Activated naive CD4-positive, alpha-beta T cell treated with anti-CD3 and anti-CD28 coated beads, Interleukin-2, amount 50 U/mL, for 24 hours (primary cell): ENCODE data around the gene NOXA1.

ENCODE experiments used
- H3K27ac Mint-ChIP-seq: one replicate; pipeline ENCODE4 v1.8.0; 2021; ENCODE audit warnings: mild to moderate bottlenecking, mixed read lengths
- H3K27me3 Mint-ChIP-seq: one replicate; pipeline ENCODE4 v1.8.0; 2021; ENCODE audit warnings: mixed read lengths
- H3K36me3 Mint-ChIP-seq: one replicate; pipeline ENCODE4 v1.8.0; 2021; ENCODE audit warnings: mixed read lengths
- H3K4me1 Mint-ChIP-seq: one replicate; pipeline ENCODE4 v1.8.0; 2021; ENCODE audit warnings: mixed read lengths
- H3K4me3 Mint-ChIP-seq: one replicate; pipeline ENCODE4 v1.8.0; 2021; ENCODE audit warnings: mild to moderate bottlenecking, mixed read lengths
- H3K9me3 Mint-ChIP-seq: one replicate; pipeline ENCODE4 v1.8.0; 2021; ENCODE audit warnings: mixed read lengths

The NOXA1 gene

GRCh38 chr9:137436761-137437600 is 13.8 kb downstream of the NOXA1 start:
- H3K4me1 Mint-ChIP-seq = peaks cover 3% of the 10 kb centered on the region
- H3K27ac Mint-ChIP-seq = no peak overlapping the region
- peaks cover 2% of the 10 kb centered on the region for H3K27me3 Mint-ChIP-seq
- H3K36me3 Mint-ChIP-seq = no peaks in the 10 kb centered on the region
- H3K9me3 Mint-ChIP-seq = no peaks in the 10 kb centered on the region
- H3K4me3 Mint-ChIP-seq = no peak overlapping the region

- H3K9me3 Mint-ChIP-seq = no peaks in the 10 kb centered on the region
- H3K4me3 Mint-ChIP-seq = no peak overlapping the region
- peaks cover 4% of the 10 kb centered on the region for H3K4me1 Mint-ChIP-seq
- H3K36me3 Mint-ChIP-seq = no peaks in the 10 kb centered on the region
- no peak overlapping the region for H3K27ac Mint-ChIP-seq
- H3K27me3 Mint-ChIP-seq = peaks cover 3% of the 10 kb centered on the region
These were observed 14.7 kb downstream of the NOXA1 start for GRCh38 chr9:137437691-137438590.

- no peak overlapping the region for H3K4me3 Mint-ChIP-seq
- H3K27ac Mint-ChIP-seq = no peak overlapping the region
- H3K27me3 Mint-ChIP-seq = peaks cover 6% of the 10 kb centered on the region
- no peaks in the 10 kb centered on the region for H3K36me3 Mint-ChIP-seq
- no peaks in the 10 kb centered on the region for H3K9me3 Mint-ChIP-seq
- H3K4me1 Mint-ChIP-seq = peaks cover 4% of the 10 kb centered on the region
These were observed 15.5 kb downstream of the NOXA1 start for GRCh38 chr9:137438591-137439157.

GRCh38 chr9:137439158-137439714 is 16.0 kb downstream of the NOXA1 start:
- H3K36me3 Mint-ChIP-seq = no peaks in the 10 kb centered on the region
- no peak overlapping the region for H3K4me3 Mint-ChIP-seq
- peaks cover 6% of the 10 kb centered on the region for H3K27me3 Mint-ChIP-seq
- H3K27ac Mint-ChIP-seq = no peak overlapping the region
- H3K4me1 Mint-ChIP-seq = peaks cover 4% of the 10 kb centered on the region
- no peaks in the 10 kb centered on the region for H3K9me3 Mint-ChIP-seq

- Mint-ChIP-seq H3K27ac (no peak within 1 kb of the TSS), H3K36me3 (no peaks in the 10 kb centered on the region), H3K4me3 (peak within 1 kb of the TSS; percentile 79), H3K4me1 (peaks cover 15% of the 10 kb centered on the region), H3K9me3 (no peaks in the 10 kb centered on the region), H3K27me3 (peaks cover 6% of the 10 kb centered on the region)
These were observed 18.2 kb downstream of the NOXA1 start, which contains the start of gene ENTPD8 for GRCh38 chr9:137441289-137441934. ENTPD8 (minus strand) TSS chr9:137441357; CDS start chr9:137438285, 3,072 bp downstream.

DNA sequence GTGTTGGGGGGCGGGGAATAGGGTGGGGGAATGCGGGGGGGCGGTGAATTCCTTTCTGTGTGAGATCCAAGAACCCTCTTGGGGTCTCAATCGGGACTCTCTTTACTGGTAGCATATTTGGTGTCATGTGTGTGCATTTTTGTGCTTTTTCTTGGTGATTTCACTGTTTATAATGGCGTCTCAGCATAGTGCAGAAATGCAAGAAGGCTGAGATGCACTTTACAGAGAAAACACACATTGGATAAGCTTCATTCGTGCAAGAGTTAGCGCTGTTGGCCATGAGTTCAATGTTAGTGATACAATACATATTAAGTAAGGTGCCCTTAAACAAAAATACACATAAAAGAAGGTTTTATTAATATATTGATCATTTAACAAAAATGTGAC is 18.7 kb downstream of the NOXA1 start:
- peak overlapping the region; percentile 79 for H3K4me3 Mint-ChIP-seq
- H3K27ac Mint-ChIP-seq = no peak overlapping the region
- H3K36me3 Mint-ChIP-seq = no peaks in the 10 kb centered on the region
- H3K27me3 Mint-ChIP-seq = peaks cover 6% of the 10 kb centered on the region
- peaks cover 17% of the 10 kb centered on the region for H3K4me1 Mint-ChIP-seq
- no peaks in the 10 kb centered on the region for H3K9me3 Mint-ChIP-seq

- Mint-ChIP-seq H3K4me3 (no peak overlapping the region), H3K27ac (peak overlapping the region; percentile 46), H3K4me1 (peaks cover 24% of the 10 kb centered on the region), H3K27me3 (peaks cover 6% of the 10 kb centered on the region), H3K9me3 (no peaks in the 10 kb centered on the region), H3K36me3 (no peaks in the 10 kb centered on the region)
These were observed 21.1 kb downstream of the NOXA1 start for GRCh38 chr9:137444106-137444790.

GRCh38 chr9:137445275-137445807 is 22.1 kb downstream of the NOXA1 start:
- peaks cover 28% of the 10 kb centered on the region for H3K4me1 Mint-ChIP-seq
- no peaks in the 10 kb centered on the region for H3K36me3 Mint-ChIP-seq
- peak overlapping the region; percentile 36 for H3K4me3 Mint-ChIP-seq
- H3K9me3 Mint-ChIP-seq = no peaks in the 10 kb centered on the region
- no peak overlapping the region for H3K27ac Mint-ChIP-seq
- peaks cover 6% of the 10 kb centered on the region for H3K27me3 Mint-ChIP-seq

DNA sequence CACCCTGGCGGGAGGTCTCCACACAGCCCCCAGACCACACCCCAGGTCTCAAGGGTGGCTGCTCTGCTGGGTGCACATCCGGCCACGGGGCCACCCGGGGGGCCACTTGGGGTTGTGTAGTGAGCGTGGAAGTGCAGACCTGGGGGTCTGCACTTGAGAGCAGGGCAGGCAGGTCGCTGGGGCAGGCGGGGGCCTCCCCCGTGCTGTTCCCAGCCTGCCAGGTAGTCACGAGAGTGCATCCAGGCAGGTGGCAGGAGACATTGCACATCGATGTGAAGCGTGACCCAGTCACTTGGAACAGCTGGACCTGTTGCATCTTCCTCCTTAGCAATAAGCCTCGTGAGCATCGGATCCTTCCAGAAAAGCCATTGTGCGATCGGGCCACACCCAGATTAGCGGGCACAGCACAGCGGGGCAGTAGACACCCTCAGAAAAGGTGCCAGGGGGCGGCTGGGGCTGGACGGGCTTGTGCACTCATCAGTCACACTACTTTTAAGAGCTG is 22.8 kb downstream of the NOXA1 start:
- Mint-ChIP-seq H3K36me3 (no peaks in the 10 kb centered on the region), H3K27me3 (peaks cover 6% of the 10 kb centered on the region), H3K4me1 (peaks cover 28% of the 10 kb centered on the region), H3K9me3 (no peaks in the 10 kb centered on the region), H3K4me3 (no peak overlapping the region), H3K27ac (no peak overlapping the region)

DNA sequence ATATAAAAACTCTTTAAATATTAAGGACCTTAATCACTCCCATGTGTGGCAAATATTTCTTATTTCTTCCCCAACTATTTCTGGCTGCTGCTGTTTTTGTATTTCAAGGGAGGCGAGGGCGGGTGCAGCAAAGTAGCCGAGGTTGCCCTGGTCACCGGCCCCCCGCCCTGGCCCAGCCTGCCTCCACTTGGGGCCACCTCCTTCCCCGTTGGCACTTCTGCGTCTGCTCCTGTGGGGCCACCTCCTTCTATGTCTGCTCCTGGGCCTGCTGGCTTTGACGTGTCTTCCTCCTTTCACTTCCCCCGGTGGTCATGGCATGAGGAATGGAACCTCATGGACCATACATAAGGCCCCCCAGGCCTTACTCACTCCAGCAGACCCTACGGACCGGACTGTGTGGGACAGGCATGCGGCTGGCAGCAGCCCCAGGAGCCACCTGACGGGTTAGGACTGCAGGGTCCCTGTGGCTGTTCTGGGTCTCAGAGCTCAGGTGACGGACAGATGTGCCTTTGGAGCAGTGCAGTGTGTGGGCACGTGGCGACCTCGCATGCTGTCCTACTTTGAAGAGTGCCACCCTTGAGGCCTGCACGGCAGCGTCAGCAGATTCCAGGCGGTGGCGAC is 23.8 kb downstream of the NOXA1 start:
- H3K27me3 Mint-ChIP-seq = peaks cover 4% of the 10 kb centered on the region
- H3K9me3 Mint-ChIP-seq = no peaks in the 10 kb centered on the region
- no peak overlapping the region for H3K4me3 Mint-ChIP-seq
- peaks cover 25% of the 10 kb centered on the region for H3K4me1 Mint-ChIP-seq
- peak overlapping the region; percentile 85 for H3K27ac Mint-ChIP-seq
- no peaks in the 10 kb centered on the region for H3K36me3 Mint-ChIP-seq

DNA sequence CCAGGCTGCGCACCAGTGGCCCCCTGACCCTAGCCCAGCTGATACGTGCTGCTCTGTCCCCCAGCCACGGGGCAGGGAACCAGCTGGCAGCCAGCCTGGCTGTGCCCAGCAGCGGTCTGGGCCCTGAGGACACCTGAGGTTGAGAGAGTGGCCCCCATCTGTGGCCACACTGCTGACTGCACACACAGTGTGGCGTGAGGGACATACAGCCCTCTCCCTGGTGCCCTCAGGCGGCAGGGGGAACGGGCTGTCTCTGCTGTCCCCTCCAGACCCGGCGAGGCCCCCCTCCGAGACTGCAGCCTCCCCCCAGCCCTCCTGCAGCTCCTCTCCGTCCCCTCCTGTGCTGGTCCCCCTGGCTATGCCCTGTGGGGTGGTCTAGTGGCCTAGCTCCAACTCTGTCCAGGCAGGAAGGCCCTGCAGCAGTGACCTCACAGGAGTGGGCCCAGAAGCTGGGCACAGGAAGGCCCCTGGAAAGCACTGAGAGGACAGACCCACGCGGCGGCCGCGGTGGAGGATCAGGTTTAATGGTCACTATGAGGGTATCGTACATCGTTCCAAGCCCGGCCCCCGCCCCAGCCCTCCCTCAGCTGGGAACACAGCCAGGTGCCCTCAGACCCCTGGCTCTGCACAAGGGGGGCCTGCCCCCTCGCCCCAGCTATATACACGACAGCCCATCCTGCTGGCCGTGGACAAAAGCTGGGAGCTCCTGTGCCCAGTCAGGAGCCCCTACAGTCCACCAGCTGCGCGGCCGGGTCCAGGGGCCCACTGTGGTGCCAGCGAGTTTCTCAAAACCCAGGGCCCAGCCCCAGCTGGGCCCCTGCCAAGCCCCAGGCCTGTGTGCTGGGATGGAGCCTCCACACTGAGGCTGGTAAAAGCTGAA is 24.8 kb downstream of the NOXA1 start:
- H3K27ac Mint-ChIP-seq = no peak overlapping the region
- H3K4me1 Mint-ChIP-seq = peaks cover 29% of the 10 kb centered on the region
- peaks cover 2% of the 10 kb centered on the region for H3K36me3 Mint-ChIP-seq
- H3K9me3 Mint-ChIP-seq = no peaks in the 10 kb centered on the region
- H3K27me3 Mint-ChIP-seq = peaks cover 3% of the 10 kb centered on the region
- H3K4me3 Mint-ChIP-seq = no peak overlapping the region

GRCh38 chr9:137448602-137448962 is 25.4 kb downstream of the NOXA1 start:
- Mint-ChIP-seq H3K4me1 (peaks cover 29% of the 10 kb centered on the region), H3K27me3 (peaks cover under 1% of the 10 kb centered on the region), H3K27ac (no peak overlapping the region), H3K4me3 (no peak overlapping the region), H3K9me3 (no peaks in the 10 kb centered on the region), H3K36me3 (peaks cover 2% of the 10 kb centered on the region)
